HG03139 (cell line): ENCODE measurements around the gene SUCLA2.

Experiments used
- ATAC-seq: cut with Tn5 transposase; IDR thresholded peaks from one replicate; pipeline ENCODE4 v1.9.1; 2021; ENCODE audit not compliant: unreplicated experiment

SUCLA2 gene

GRCh38 chr13:47904241-47904640 is 96.8 kb downstream of the SUCLA2 start:
- ATAC-seq, result no peak

DNA sequence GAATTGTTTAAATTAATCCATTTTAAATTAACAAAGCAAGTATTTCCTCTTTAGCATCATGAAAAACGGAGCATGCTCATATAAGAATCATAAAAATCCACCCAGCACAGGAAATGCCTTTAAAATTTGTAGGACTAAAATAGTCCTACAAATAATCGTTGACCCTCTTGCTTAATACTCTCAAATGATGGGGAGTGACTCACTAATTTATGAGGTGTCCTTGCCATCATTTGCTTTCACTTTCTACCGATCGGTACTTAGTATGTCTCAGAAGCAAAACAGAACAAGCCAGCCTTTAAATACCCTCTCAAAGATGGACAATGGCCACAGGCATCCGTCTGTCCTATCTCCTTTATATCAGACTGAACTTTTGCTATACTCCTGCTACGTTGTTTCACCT is 97.2 kb downstream of the SUCLA2 start:
- ATAC-seq, result no peak

DNA sequence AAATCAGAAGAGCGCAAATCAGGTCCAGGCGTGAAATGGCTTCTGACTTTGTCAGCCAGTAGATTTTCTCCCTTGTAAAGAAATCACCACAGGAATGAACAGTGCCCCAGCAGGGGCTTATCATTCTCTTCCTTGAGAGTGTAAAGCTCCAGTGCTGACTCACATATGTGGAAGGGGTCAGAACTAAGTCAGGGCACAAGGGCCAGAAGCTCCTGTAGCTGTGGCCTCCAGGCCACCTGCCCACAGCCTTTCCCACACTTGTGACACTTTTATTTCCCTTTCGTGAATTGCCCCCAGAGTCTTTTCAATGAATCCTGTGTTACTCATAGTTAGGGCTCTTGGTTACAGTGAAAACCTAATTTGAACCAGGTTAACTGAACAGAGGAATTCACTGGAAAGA is 99.6 kb downstream of the SUCLA2 start:
- ATAC-seq, result no peak

GRCh38 chr13:47898080-47898479 is 103.0 kb downstream of the SUCLA2 start:
- no peak for ATAC-seq

DNA sequence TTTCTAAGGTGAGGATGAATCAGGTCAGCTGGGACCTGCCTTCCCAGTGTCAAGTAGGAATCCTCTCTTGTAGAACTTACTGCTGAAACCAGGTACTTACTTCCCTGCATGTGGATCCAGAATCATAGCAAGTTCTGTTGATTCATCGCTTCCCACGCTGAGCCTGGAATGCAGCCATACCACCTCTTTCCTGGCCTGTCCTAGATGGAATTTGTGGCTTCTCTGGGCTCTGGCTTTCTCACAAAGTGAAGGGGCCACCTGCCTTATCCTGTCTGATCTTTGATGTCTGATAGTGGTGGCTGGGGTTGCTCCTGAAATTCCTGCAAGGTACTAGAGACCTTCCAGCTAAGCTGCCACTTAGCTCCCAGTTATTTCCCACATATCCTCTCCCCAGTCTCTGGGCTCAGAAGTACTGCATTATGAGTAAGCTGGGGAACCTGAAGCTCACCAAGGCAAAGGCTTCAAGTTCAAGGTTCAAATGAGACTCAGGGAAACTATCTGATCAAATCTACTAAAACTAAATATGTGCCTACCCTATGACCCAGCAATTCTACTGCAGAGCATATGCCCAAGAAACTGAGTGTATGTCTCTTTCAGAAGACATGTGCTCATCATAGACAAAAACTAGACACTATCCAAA is 103.5 kb downstream of the SUCLA2 start:
- no peak for ATAC-seq

- no peak for ATAC-seq
Measured at GRCh38 chr13:47896546-47896945, 104.5 kb downstream of the SUCLA2 start.

DNA sequence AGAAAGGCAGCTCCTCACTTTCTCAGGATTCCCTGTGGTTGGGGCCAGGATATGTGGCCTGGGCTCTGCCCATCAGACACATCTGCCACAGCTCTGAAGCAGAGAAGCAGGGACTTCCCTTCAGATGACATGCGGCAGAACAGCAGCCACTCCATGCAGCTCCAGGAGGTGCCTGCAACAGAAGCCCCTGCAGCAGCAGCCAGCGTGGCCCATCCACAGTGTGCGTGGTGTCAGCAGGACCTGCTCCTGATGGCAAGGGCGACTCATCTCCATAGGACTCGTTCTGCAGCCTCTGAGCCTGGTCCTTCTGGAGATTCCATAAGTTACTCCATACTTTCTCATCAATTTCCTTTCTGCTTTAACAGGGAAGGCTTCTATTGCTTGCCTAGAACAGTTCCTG is 105.0 kb downstream of the SUCLA2 start:
- no peak for ATAC-seq

GRCh38 chr13:47893527-47893926 is 107.5 kb downstream of the SUCLA2 start:
- ATAC-seq, result no peak
